ENCODE results near the gene SLC35E3. TPM values are rescaled to one million over a fixed set of nuclear protein-coding genes. Genes with fewer than 3 reads are reported as not detected.
"Not testable (repeated sequence)": the region's sequence is repeated elsewhere in the genome, so short reads cannot be mapped to it uniquely, and the experiment has no call there.

SLC35E3 gene
- total RNA-seq, 5 donors from 2014 or later (not counting 1 experiment from before 2014, with no cell fraction given) = 6.4 to 10.8 (median 9.7) TPM

DNA sequence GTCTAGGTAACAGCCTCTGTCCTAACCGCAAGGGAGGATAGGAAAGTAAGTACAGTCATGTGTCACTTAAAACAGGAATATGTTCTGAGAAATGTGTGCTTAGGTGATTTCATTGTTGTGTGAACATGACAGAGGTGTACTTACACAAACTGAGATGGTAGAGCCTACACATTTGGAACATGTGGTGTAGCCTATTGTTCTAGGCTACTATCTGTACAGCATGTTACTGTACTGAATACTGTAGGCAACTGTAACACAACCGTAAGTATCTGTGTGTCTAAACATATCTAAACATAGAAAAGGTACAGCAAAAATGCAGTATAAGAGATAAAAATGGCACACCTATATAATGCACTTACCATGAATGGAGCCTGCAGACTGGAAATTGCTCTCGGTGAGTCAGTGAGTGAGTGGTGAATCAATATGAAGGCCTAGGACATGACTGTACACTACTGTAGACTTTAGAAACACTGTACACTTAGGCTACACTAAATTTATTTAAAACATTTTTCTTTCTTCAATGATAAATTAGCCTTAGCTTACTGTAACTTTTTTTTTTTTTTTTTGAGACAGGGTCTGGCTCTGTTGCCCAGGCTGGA is 48.8 kb downstream of the SLC35E3 start:
- Histone ChIP-seq H3K9me3 (no peaks in the 10 kb centered on the region), H3K27me3 (replicated peaks in 1 of 2; ENCODE audit: control insufficient read depth in 2 of 2, extremely low read depth in 1 of 2, insufficient read depth in 2 of 2, low read length in 1 of 2) (no peaks in the 10 kb centered on the region), H3K4me3 (ENCODE audit: control insufficient read depth in 1 of 2, extremely low read depth in 1 of 2, low read length in 1 of 2) (no peak overlapping the region), H3K4me1 (ENCODE audit: control insufficient read depth in 1 of 2, extremely low read depth in 1 of 2, insufficient read depth in 2 of 2, low read length in 2 of 2) (no peaks in the 10 kb centered on the region), H3K27ac (ENCODE audit: low read length) (no peak overlapping the region), H3K36me3 (ENCODE audit: control insufficient read depth in 2 of 2, extremely low read depth in 1 of 2, insufficient read depth in 1 of 2, low read length in 1 of 2) (no peaks in the 10 kb centered on the region)
- Mint-ChIP-seq H3K4me3 (no peak overlapping the region), H3K27ac (no peak overlapping the region), H3K9me3 (no peaks in the 10 kb centered on the region), H3K27me3 (no peaks in the 10 kb centered on the region), H3K36me3 (no peaks in the 10 kb centered on the region), H3K4me1 (peaks cover 0 to 5% (median 0%) of the 10 kb centered on the region in 3 donors)
- POLR2A ChIA-PET = interaction anchor here (0.5 to 0.6 kb wide), 2 partner anchors 21 to 454 kb away, joined by 3 read pairs; no protein-coding TSS in a partner anchor
- no peak for DNase-seq
- WGBS (ENCODE audit: insufficient coverage) = 100% methylated on average over 1 of the region's 3 CpGs
- no peak for ATAC-seq (replicated peaks in 1 of 4)
- CTCF ChIA-PET = interaction anchor here in 1 of 2 donors (0.6 kb wide), 1 partner anchor 1522 kb away, joined by 3 read pairs; no protein-coding TSS in a partner anchor

- no peaks in the 10 kb centered on the region for H3K36me3 Mint-ChIP-seq
- H3K9me3 Mint-ChIP-seq = no peaks in the 10 kb centered on the region
These were observed 50.4 kb downstream of the SLC35E3 start for GRCh38 chr12:68796399-68796798.

DNA sequence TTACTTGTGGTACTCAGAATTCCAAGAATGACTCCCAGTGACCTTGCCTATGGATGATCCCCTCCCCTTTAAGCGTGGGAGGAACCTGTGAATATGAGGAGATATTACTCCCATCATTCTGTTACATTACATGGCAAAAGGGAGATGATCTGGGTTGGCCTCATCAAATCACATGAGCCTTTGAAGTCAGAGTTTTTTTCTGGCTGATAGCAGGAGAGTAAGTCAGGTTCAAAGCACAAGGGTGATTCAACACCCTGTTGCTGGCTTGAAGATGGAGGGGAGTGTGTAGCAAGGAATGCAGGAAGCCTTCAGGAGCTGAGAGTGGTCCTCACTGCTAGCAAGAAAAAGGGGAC is 52.9 kb downstream of the SLC35E3 start:
- Histone ChIP-seq H3K4me1 (ENCODE audit: control insufficient read depth in 1 of 2, extremely low read depth in 1 of 2, insufficient read depth in 2 of 2, low read length in 2 of 2) (no peaks in the 10 kb centered on the region), H3K9me3 (no peaks in the 10 kb centered on the region), H3K36me3 (ENCODE audit: control insufficient read depth in 2 of 2, extremely low read depth in 1 of 2, insufficient read depth in 1 of 2, low read length in 1 of 2) (no peaks in the 10 kb centered on the region), H3K4me3 (ENCODE audit: control insufficient read depth in 1 of 2, extremely low read depth in 1 of 2, low read length in 1 of 2) (no peak overlapping the region), H3K27ac (ENCODE audit: low read length) (no peak overlapping the region), H3K27me3 (replicated peaks in 1 of 2; ENCODE audit: control insufficient read depth in 2 of 2, extremely low read depth in 1 of 2, insufficient read depth in 2 of 2, low read length in 1 of 2) (no peaks in the 10 kb centered on the region)
- Mint-ChIP-seq H3K4me1 (no peaks in the 10 kb centered on the region), H3K4me3 (no peak overlapping the region), H3K27ac (no peak overlapping the region), H3K27me3 (no peaks in the 10 kb centered on the region), H3K36me3 (no peaks in the 10 kb centered on the region), H3K9me3 (no peaks in the 10 kb centered on the region)
- POLR2A ChIA-PET = no interaction called here
- no CpG with 5 or more reads among the region's 1 CpG for WGBS (ENCODE audit: insufficient coverage)
- CTCF ChIA-PET = no interaction called here
- ATAC-seq (replicated peaks in 1 of 4) (no peak), DNase-seq (no peak)

More at GRCh38 chr12:68796399-68796798, 50.4 kb downstream of the SLC35E3 start:
- DNase-seq (no peak), ATAC-seq (replicated peaks in 1 of 4) (no peak)
- Histone ChIP-seq H3K27ac (ENCODE audit: low read length) (no peak overlapping the region), H3K36me3 (ENCODE audit: control insufficient read depth in 2 of 2, extremely low read depth in 1 of 2, insufficient read depth in 1 of 2, low read length in 1 of 2) (no peaks in the 10 kb centered on the region), H3K27me3 (replicated peaks in 1 of 2; ENCODE audit: control insufficient read depth in 2 of 2, extremely low read depth in 1 of 2, insufficient read depth in 2 of 2, low read length in 1 of 2) (no peaks in the 10 kb centered on the region), H3K9me3 (no peaks in the 10 kb centered on the region), H3K4me3 (ENCODE audit: control insufficient read depth in 1 of 2, extremely low read depth in 1 of 2, low read length in 1 of 2) (no peak overlapping the region), H3K4me1 (ENCODE audit: control insufficient read depth in 1 of 2, extremely low read depth in 1 of 2, insufficient read depth in 2 of 2, low read length in 2 of 2) (no peaks in the 10 kb centered on the region)
- Mint-ChIP-seq H3K4me3 (no peak overlapping the region), H3K27ac (no peak overlapping the region), H3K27me3 (no peaks in the 10 kb centered on the region), H3K4me1 (peaks cover 0 to 5% (median 0%) of the 10 kb centered on the region in 3 donors)
- CTCF ChIA-PET = interaction anchor here in 1 of 2 donors (1.0 kb wide), 1 partner anchor 9 kb away, joined by 4 read pairs; no protein-coding TSS in a partner anchor
- whole genome bisulfite sequencing (ENCODE audit: insufficient coverage) = 100% methylated on average over 4 of the region's 15 CpGs
- POLR2A ChIA-PET = no interaction called here

DNA sequence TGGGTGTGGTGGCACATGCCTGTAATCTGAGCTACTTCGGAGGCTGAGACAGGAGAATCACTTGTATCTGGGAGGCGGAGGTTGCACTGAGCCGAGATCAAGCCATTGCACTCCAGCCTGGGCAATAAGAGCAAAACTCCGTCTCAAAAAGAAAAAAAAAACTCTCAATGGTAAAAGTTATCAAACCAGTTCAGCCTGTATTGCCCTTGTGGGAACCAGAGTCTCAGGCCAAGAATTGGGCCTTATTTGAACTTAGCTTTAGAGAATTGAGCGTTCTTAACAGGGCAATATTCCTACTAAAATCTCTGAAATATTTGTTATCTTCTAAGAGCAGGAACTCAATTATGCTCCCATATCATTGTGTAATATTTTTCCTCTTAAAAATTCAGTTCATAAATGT is 54.3 kb downstream of the SLC35E3 start:
- Mint-ChIP-seq H3K9me3 (no peaks in the 10 kb centered on the region), H3K27ac (no peak overlapping the region), H3K27me3 (no peaks in the 10 kb centered on the region), H3K4me3 (no peak overlapping the region), H3K4me1 (no peaks in the 10 kb centered on the region), H3K36me3 (no peaks in the 10 kb centered on the region)
- ChIA-PET POLR2A (interaction anchor here in 1 of 2 donors (0.7 kb wide), 1 partner anchor 336 kb away, joined by 3 read pairs; no protein-coding TSS in a partner anchor), CTCF (no interaction called here)
- H3K27ac ChIP-seq (ENCODE audit: low read length) = no peak overlapping the region
- no peak overlapping the region for H3K4me3 ChIP-seq (ENCODE audit: control insufficient read depth in 1 of 2, extremely low read depth in 1 of 2, low read length in 1 of 2)
- DNase-seq (no peak), ATAC-seq (replicated peaks in 1 of 4) (no peak)
- H3K27me3 ChIP-seq (replicated peaks in 1 of 2; ENCODE audit: control insufficient read depth in 2 of 2, extremely low read depth in 1 of 2, insufficient read depth in 2 of 2, low read length in 1 of 2) = no peaks in the 10 kb centered on the region
- no peaks in the 10 kb centered on the region for H3K4me1 ChIP-seq (ENCODE audit: control insufficient read depth in 1 of 2, extremely low read depth in 1 of 2, insufficient read depth in 2 of 2, low read length in 2 of 2)
- 95% methylated on average over 3 of the region's 5 CpGs for WGBS (ENCODE audit: insufficient coverage)
- H3K9me3 ChIP-seq = no peaks in the 10 kb centered on the region
- no peaks in the 10 kb centered on the region for H3K36me3 ChIP-seq (ENCODE audit: control insufficient read depth in 2 of 2, extremely low read depth in 1 of 2, insufficient read depth in 1 of 2, low read length in 1 of 2)

DNA sequence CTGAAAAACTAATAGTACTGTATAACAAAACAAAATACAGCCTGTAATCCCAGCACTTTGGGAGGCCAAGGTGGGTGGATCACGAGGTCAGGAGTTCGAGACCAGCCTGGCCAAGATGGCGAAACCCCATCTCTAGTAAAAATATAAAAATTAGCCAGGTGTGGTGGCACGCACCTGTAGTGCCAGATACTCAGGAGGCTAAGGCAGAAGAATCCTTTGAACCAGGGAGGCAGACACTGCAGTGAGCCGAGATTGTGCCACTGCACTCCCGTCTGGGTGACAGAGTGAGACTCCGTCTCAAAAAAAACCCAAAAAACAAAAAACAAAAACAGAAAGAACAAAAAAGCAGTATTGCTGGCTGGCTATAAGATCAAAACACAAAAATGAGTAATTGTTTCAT is 55.1 kb downstream of the SLC35E3 start:
- H3K4me3 Mint-ChIP-seq; H3K27ac Mint-ChIP-seq; ATAC-seq (replicated peaks in 1 of 4); CTCF ChIA-PET; DNase-seq; H3K36me3 ChIP-seq (ENCODE audit: control insufficient read depth in 2 of 2, extremely low read depth in 1 of 2, insufficient read depth in 1 of 2, low read length in 1 of 2); H3K36me3 Mint-ChIP-seq; H3K27me3 Mint-ChIP-seq; H3K27me3 ChIP-seq (replicated peaks in 1 of 2; ENCODE audit: control insufficient read depth in 2 of 2, extremely low read depth in 1 of 2, insufficient read depth in 2 of 2, low read length in 1 of 2); H3K4me1 Mint-ChIP-seq; H3K4me3 ChIP-seq (ENCODE audit: control insufficient read depth in 1 of 2, extremely low read depth in 1 of 2, low read length in 1 of 2); H3K9me3 Mint-ChIP-seq; H3K27ac ChIP-seq (ENCODE audit: low read length); H3K4me1 ChIP-seq (ENCODE audit: control insufficient read depth in 1 of 2, extremely low read depth in 1 of 2, insufficient read depth in 2 of 2, low read length in 2 of 2); H3K9me3 ChIP-seq: not testable (repeated sequence)
- POLR2A ChIA-PET = interaction anchor here in 1 of 2 donors (0.6 kb wide), 1 partner anchor 14 kb away, joined by 3 read pairs; no protein-coding TSS in a partner anchor
- 100% methylated on average over 2 of the region's 7 CpGs for WGBS (ENCODE audit: insufficient coverage)

DNA sequence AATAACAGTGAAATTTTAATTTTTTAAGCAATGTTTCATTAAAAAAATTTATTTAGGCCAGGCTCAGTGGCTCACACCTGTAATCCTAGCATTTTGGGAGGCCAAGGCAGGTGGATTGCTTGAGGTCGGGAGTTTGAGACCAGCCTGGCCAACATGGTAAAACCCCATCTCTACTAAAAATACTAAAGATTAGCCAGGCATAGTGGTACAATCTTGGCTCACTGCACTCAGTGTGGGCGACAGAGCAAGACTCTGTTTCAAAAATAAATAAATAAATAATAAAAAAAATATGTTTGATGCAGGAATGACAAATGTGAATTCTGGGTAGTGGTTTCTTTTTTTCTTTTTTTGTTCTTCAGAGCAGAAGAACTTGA is 56.4 kb downstream of the SLC35E3 start:
- DNase-seq; H3K27me3 Mint-ChIP-seq; ATAC-seq (replicated peaks in 1 of 4); H3K27ac ChIP-seq (ENCODE audit: low read length); H3K4me3 ChIP-seq (ENCODE audit: control insufficient read depth in 1 of 2, extremely low read depth in 1 of 2, low read length in 1 of 2); H3K36me3 Mint-ChIP-seq; H3K27ac Mint-ChIP-seq; H3K27me3 ChIP-seq (replicated peaks in 1 of 2; ENCODE audit: control insufficient read depth in 2 of 2, extremely low read depth in 1 of 2, insufficient read depth in 2 of 2, low read length in 1 of 2); H3K4me3 Mint-ChIP-seq; H3K9me3 ChIP-seq; CTCF ChIA-PET; H3K4me1 Mint-ChIP-seq; H3K4me1 ChIP-seq (ENCODE audit: control insufficient read depth in 1 of 2, extremely low read depth in 1 of 2, insufficient read depth in 2 of 2, low read length in 2 of 2); H3K9me3 Mint-ChIP-seq; H3K36me3 ChIP-seq (ENCODE audit: control insufficient read depth in 2 of 2, extremely low read depth in 1 of 2, insufficient read depth in 1 of 2, low read length in 1 of 2): not testable (repeated sequence)
- WGBS (ENCODE audit: insufficient coverage) = no CpG with 5 or more reads among the region's 2 CpGs
- POLR2A ChIA-PET = interaction anchor here in 1 of 2 donors (0.7 kb wide), 1 partner anchor 1923 kb away, joined by 4 read pairs; no protein-coding TSS in a partner anchor
